GM12874 (cell line): ENCODE data around the gene SCT.

Experiments
- TF ChIP-seq, protein P1 (sequence below): IDR thresholded peaks from 2 replicates; pipeline ENCODE4 v1.5.1; 2011; ENCODE audit warnings: low read depth, mild to moderate bottlenecking, control low read depth, low read length, moderate library complexity; ENCODE audit not compliant: insufficient read depth

The SCT gene

DNA sequence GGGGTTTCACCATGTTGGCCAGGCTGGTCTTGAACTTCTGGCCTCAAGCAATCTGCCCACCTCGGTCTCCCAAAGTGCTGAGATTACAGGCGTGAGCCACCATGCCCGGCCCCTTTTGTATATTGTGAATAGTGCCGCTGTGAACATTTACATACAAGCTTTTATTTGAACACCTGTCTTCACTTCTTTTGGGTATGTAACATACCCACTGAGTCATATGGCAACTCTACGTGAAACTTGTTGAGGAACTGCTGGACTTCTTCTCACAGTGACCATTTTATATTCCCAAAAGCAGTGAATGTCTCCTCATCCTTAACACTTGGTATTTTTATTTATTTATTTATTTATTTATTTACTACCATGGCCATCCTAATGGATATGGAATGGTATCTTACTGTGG is 3.9 kb upstream of the SCT start:
- TF ChIP-seq, protein P1, sequence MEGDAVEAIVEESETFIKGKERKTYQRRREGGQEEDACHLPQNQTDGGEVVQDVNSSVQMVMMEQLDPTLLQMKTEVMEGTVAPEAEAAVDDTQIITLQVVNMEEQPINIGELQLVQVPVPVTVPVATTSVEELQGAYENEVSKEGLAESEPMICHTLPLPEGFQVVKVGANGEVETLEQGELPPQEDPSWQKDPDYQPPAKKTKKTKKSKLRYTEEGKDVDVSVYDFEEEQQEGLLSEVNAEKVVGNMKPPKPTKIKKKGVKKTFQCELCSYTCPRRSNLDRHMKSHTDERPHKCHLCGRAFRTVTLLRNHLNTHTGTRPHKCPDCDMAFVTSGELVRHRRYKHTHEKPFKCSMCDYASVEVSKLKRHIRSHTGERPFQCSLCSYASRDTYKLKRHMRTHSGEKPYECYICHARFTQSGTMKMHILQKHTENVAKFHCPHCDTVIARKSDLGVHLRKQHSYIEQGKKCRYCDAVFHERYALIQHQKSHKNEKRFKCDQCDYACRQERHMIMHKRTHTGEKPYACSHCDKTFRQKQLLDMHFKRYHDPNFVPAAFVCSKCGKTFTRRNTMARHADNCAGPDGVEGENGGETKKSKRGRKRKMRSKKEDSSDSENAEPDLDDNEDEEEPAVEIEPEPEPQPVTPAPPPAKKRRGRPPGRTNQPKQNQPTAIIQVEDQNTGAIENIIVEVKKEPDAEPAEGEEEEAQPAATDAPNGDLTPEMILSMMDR = no peak

DNA sequence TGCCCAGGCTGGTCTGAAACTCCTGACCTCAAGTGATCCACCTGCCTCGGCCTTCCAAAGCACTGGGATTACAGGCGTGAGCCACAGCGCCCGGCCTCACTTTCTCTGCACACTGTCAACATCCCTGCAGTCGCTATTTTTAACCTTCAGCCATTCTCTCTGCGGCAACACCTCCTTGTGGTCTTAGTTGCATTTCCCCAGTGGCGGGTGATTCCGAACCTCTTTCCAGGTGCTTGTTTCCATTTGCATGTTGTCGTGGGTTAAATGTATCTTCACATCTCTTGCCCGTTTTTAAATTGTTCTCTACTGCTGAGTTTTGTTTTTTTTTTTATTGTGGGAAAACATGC is 2.2 kb upstream of the SCT start:
- TF ChIP-seq, protein P1 = no peak

DNA sequence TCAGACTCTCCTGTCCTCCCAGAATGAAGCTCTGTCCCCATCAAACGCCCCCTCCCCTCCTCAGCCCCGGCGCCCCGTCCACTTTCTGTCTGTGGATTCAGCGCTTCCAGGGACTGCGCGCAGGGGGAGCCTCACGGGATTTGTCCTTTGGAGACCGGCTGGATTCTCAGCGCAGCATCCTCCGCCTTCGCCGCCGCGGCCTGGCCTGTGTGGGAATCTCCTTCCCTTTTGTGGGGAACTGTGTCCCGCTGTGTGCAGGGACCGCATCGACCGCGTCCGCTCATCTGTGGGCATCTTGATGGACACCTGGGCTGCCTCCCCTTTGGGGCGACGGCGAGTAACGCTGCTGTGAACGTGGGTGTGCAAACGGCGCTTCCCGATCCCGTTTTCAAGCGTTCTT is 1.1 kb upstream of the SCT start:
- TF ChIP-seq, protein P1 = no peak

DNA sequence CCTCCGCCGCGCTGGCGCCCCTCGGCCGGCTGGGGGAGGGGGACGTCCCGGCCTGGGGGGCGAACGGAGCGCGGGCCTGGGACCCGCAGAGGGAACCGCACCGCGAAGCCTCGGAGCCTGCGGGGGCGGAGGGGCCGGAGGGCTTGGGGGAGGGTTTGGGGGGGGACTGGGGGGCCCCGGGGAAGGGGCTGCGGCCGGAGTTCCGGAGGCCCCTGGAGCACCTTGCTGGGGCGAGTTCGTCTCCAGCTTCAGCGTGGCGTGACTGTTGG is 261 bp upstream of the SCT start:
- TF ChIP-seq, protein P1 = no peak

DNA sequence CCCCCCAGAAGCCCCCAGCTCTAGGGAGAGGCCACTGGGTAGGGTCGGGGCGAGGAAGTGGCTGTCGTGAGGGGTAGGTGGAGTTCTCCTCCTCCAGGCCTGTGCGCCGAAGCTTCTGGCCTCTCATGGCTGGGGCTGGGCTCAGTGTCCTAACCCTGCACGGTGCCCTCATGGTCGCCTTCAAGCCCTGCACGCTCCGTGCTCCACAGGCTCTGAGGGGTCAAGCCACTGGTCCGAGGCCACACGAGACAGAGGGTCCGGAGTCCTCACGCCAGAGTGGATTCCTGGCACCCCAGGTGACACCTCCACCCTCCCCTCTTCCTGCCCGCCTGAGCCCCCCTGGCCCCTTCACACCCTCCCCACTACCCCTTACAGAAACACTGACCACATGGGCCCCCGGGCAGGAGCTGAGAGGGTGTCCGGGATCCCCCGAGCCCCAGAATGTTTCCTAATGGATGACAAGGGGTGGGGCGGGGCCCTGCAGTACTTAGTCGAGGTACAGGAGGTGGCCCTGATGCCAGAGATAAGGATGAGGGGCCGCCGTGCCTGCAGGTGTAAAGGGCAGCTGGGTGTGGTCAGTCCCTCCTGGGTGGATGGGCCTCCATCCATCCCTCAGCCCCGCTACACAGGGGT is 1.2 kb downstream of the SCT start:
- TF ChIP-seq, protein P1 = no peak

DNA sequence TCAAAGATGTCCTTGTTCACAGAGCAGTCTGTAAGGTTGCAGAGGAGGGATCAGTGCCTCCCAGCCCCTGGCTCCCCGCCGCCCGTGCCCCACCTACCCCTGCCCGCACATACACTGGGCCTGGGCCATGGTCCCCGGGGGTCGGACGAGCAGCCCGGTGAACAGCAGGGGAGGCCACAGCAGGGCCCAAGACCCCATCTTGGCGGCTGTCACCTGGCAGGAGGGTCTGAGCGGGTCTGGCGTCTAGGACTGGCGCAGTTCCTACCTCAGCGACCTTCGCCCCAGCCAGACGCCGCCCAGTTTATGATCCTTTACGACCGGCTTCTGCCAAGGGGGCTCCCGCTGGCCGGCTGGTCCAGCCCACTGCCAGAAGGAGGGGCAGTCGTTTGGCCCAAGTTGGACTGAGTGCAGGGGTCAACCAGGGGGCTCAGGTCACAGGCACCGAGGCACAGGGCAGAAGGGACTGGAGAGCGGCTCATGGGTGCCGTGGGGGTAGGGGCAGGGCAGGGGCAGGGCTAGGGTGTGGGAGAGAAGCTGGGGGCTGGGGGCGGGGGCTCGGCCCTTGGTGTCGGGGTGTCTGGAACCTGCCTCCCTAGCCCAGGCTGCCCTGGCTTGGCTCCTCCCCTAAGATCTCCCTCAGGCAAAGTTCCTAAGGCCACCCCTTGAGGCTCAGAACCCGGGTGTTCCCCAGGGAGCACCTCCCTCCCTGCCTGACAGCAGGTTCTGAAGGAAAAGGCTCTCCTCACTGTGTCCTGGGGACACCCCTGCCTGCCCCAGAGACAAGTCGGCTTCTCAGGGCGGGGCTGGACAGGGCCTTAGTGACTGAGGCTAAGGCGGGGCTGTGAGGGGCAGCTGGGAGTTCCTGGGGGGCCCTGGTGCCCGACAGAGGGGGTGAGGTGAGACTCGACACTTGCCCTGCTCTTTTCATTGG is 2.0 kb downstream of the SCT start, which contains the start of gene CDHR5:
Gene CDHR5, minus strand, starts transcription at position 251 of the 931 bp plus-strand sequence. Its CDS starts 53 bp downstream, at position 198.
- TF ChIP-seq, protein P1 = no peak

DNA sequence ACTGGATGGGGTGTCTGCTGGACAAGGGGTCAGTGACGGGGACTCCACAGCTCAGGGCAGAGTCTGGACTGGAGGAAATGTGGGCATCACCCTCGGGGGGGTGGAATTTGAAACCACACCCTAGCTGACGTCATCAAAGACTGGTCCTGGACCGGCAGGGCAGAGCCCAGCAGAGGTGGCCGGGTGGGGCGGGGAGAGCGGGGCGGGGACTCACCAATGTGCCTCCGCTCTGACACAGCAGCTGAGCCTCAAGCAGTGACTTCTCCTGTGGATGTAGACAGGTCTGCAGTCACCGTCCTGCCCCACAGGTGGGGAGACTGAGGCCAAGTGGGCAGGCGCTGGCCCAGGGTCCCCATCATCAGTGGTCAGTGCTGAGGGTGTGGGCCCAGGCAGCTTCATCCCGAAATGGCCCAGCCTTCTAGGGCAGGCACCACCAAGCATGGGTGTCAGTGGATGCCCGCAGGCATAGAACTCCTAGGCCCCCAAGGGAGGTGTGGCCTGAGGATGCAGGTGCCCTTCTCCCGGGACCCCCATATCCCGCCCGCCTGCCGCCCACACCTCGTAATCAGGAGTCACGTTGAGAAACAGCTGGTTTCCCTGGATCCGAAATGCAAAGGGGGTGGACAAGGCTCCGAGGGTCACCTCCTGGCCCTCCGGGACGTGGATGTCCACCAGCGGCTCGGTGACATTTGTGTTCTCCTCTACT is 2.8 kb downstream of the SCT start:
- TF ChIP-seq, protein P1 = no peak
